Measurements from ENCODE around the gene TOP3A.

- TF ChIP-seq, protein P1, sequence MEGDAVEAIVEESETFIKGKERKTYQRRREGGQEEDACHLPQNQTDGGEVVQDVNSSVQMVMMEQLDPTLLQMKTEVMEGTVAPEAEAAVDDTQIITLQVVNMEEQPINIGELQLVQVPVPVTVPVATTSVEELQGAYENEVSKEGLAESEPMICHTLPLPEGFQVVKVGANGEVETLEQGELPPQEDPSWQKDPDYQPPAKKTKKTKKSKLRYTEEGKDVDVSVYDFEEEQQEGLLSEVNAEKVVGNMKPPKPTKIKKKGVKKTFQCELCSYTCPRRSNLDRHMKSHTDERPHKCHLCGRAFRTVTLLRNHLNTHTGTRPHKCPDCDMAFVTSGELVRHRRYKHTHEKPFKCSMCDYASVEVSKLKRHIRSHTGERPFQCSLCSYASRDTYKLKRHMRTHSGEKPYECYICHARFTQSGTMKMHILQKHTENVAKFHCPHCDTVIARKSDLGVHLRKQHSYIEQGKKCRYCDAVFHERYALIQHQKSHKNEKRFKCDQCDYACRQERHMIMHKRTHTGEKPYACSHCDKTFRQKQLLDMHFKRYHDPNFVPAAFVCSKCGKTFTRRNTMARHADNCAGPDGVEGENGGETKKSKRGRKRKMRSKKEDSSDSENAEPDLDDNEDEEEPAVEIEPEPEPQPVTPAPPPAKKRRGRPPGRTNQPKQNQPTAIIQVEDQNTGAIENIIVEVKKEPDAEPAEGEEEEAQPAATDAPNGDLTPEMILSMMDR (IDR thresholded peaks at IDR 0.05): no peak
- TF ChIP-seq POLR2A (IDR thresholded peaks at IDR 0.05): no peak
These were observed 13.9 kb downstream of the TOP3A start for GRCh38 chr17:18300725-18301480.
